ENCODE results near the gene GABRA5. TPM values are rescaled to one million over a fixed set of nuclear protein-coding genes. Genes with fewer than 3 reads are reported as not detected.

The GABRA5 gene
- total RNA-seq, 1 experiment from 2014 or later: not detected

GRCh38 chr15:26971271-26972018 lies 104.6 kb downstream of the GABRA5 start:
- H3K27ac ChIP-seq: no peak overlapping the region
- no peaks in the 10 kb centered on the region for H3K36me3 ChIP-seq (ENCODE audit: low read depth)
- H3K4me3 ChIP-seq: no peak overlapping the region
- H3K79me2 ChIP-seq (ENCODE audit: low read depth): no peaks in the 10 kb centered on the region
- no peaks in the 10 kb centered on the region for H3K4me1 ChIP-seq (replicated peaks; ENCODE audit: insufficient read depth)
- H2AFZ ChIP-seq: no peak overlapping the region
- BruUV-seq (replicated peaks): no TSS peak
- H3K4me2 ChIP-seq: no peak overlapping the region
- TF ChIP-seq EZH2 (IDR thresholded peaks at IDR 0.05; ENCODE audit: low read depth) (no peak), CTCF (conservative IDR thresholded peaks at IDR 0.05) (no peak)
- no peaks in the 10 kb centered on the region for H4K20me1 ChIP-seq (ENCODE audit: insufficient read depth)
- no peaks in the 10 kb centered on the region for H3F3A ChIP-seq (ENCODE audit: insufficient read depth, low read depth)
- DNase-seq: no peak
- H3K9me2 ChIP-seq (ENCODE audit: insufficient read depth): no peaks in the 10 kb centered on the region
- POLR2A ChIA-PET (ENCODE audit: unreplicated experiment): no interaction called here
- no peaks in the 10 kb centered on the region for H3K27me3 ChIP-seq (ENCODE audit: insufficient read depth, low read depth)
- no peaks in the 10 kb centered on the region for H3K9me3 ChIP-seq (ENCODE audit: insufficient read depth, low read depth)
- CTCF ChIA-PET: no interaction called here
- intact Hi-C loops (cut with micrococcal nuclease; ENCODE audit: unreplicated experiment): no loop called here

GRCh38 chr15:26972636-26973035 lies 105.8 kb downstream of the GABRA5 start:
- no peaks in the 10 kb centered on the region for H3K36me3 ChIP-seq (ENCODE audit: low read depth)
- H3K9me2 ChIP-seq (ENCODE audit: insufficient read depth): no peaks in the 10 kb centered on the region
- H3K79me2 ChIP-seq (ENCODE audit: low read depth): no peaks in the 10 kb centered on the region
- H3K9me3 ChIP-seq (ENCODE audit: insufficient read depth, low read depth): no peaks in the 10 kb centered on the region
- no peak overlapping the region for H3K4me3 ChIP-seq
- no peak overlapping the region for H3K27ac ChIP-seq
- H3F3A ChIP-seq (ENCODE audit: insufficient read depth, low read depth): no peaks in the 10 kb centered on the region
- TF ChIP-seq CTCF (conservative IDR thresholded peaks at IDR 0.05) (no peak), EZH2 (IDR thresholded peaks at IDR 0.05; ENCODE audit: low read depth) (no peak)
- DNase-seq: no peak
- H3K4me1 ChIP-seq (replicated peaks; ENCODE audit: insufficient read depth): no peaks in the 10 kb centered on the region
- no TSS peak for BruUV-seq (replicated peaks)
- no peaks in the 10 kb centered on the region for H4K20me1 ChIP-seq (ENCODE audit: insufficient read depth)
- no peak overlapping the region for H3K4me2 ChIP-seq
- H2AFZ ChIP-seq: no peak overlapping the region
- intact Hi-C loops (cut with micrococcal nuclease; ENCODE audit: unreplicated experiment): no loop called here
- no peaks in the 10 kb centered on the region for H3K27me3 ChIP-seq (ENCODE audit: insufficient read depth, low read depth)
- ChIA-PET CTCF (no interaction called here), POLR2A (ENCODE audit: unreplicated experiment) (no interaction called here)

GRCh38 chr15:26974120-26974780 lies 107.4 kb downstream of the GABRA5 start:
- H3K4me3 ChIP-seq: no peak overlapping the region
- CTCF ChIA-PET: interaction anchor here (0.6 kb wide), 1 partner anchor 15 kb away, joined by 4 read pairs; no protein-coding TSS in a partner anchor
- no peaks in the 10 kb centered on the region for H3K9me2 ChIP-seq (ENCODE audit: insufficient read depth)
- no peaks in the 10 kb centered on the region for H3F3A ChIP-seq (ENCODE audit: insufficient read depth, low read depth)
- H2AFZ ChIP-seq: no peak overlapping the region
- TF ChIP-seq EZH2 (IDR thresholded peaks at IDR 0.05; ENCODE audit: low read depth): no peak
- TF ChIP-seq CTCF (conservative IDR thresholded peaks at IDR 0.05): peak; percentile 63
- no peak for DNase-seq
- H3K27ac ChIP-seq: no peak overlapping the region
- POLR2A ChIA-PET (ENCODE audit: unreplicated experiment): no interaction called here
- no peaks in the 10 kb centered on the region for H3K79me2 ChIP-seq (ENCODE audit: low read depth)
- no TSS peak for BruUV-seq (replicated peaks)
- no peaks in the 10 kb centered on the region for H3K36me3 ChIP-seq (ENCODE audit: low read depth)
- H3K27me3 ChIP-seq (ENCODE audit: insufficient read depth, low read depth): no peaks in the 10 kb centered on the region
- H4K20me1 ChIP-seq (ENCODE audit: insufficient read depth): no peaks in the 10 kb centered on the region
- H3K4me2 ChIP-seq: no peak overlapping the region
- H3K9me3 ChIP-seq (ENCODE audit: insufficient read depth, low read depth): no peaks in the 10 kb centered on the region
- intact Hi-C loops (cut with micrococcal nuclease; ENCODE audit: unreplicated experiment): no loop called here
- no peaks in the 10 kb centered on the region for H3K4me1 ChIP-seq (replicated peaks; ENCODE audit: insufficient read depth)
